Mesenteric fat pad (tissue), 1 donor: ENCODE measurements around the gene OPALIN. TPM values are rescaled to one million over a fixed set of nuclear protein-coding genes. Genes with fewer than 3 reads are reported as not detected.

Experiments used
- DNase-seq: peaks from one replicate; pipeline ENCODE4 v3.0.0-alpha.2; 2020; ENCODE audit warnings: low spot score
- total RNA-seq: library from RNA; stranded (reverse); fragmentation: NEBNext Ultra II Directional; extraction: Animal tissue kit (Norgen Biotek cat#: 25700); gene quantifications from one replicate; pipeline ENCODE4 v1.2.1, GENCODE V29; 2021
- donor health status: DM: yes; HTN: yes; CAD: no.

OPALIN gene
- total RNA-seq, 1 donor from 2014 or later, result not detected

DNA sequence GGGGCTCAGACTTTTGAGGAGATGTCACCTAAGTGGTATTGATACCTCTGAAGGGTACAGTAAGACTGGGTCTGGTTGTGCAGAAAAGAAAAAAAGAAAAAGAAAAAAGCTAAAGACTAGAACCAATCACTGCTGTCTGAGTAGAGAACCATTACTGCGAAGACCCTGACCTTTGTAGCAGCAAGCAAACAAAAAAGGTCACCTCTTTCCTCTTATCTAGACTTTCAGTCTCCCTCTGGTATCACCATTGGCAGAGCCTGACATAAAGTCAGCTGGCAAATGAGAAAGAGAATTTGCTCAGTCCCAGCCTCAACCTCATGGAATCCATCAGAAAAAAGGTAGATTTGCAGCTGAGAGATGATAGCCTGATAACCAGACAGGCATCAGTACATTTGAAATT is 57.2 kb downstream of the OPALIN start:
- no peak for DNase-seq

DNA sequence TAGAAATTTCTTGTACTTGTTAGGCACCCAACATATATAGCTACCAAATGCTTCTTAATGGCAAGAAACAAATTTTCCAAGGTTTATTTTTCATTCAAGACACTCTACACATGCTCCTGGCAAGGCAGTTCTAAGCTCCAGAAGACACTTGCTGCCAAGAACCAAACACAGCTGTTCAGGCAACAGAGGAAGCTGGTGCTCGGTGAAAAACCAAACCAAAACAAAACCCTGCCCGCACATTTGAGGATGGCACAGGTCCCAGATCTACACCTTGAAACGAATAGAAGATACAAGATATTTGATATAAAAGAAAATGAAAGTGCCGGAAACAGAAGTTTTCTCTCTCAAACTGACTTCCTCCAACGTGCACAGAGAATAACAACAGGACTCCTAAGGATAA is 59.4 kb downstream of the OPALIN start:
- DNase-seq, result no peak

DNA sequence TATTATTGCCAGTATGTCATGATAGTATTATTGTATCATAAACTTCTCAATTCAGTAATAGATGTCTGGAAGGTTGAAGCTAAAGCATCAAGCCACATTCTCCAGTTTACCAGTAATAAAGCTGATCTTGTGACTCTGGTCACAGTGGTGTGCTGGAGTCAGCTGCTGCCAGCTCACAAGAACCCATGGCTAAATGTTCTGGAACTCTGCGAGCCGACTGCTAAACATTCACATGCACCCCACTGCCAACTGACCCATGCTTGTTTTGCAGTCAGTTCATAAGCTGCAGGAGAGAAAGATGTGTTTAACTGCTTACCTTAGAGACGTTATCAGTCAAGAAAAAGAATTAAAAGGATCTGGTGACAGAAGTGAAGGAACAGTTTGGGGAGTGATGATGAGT is 60.4 kb downstream of the OPALIN start:
- DNase-seq, result no peak

- DNase-seq, result no peak
Observed at GRCh38 chr10:96297486-96297885, 61.3 kb downstream of the OPALIN start.

DNA sequence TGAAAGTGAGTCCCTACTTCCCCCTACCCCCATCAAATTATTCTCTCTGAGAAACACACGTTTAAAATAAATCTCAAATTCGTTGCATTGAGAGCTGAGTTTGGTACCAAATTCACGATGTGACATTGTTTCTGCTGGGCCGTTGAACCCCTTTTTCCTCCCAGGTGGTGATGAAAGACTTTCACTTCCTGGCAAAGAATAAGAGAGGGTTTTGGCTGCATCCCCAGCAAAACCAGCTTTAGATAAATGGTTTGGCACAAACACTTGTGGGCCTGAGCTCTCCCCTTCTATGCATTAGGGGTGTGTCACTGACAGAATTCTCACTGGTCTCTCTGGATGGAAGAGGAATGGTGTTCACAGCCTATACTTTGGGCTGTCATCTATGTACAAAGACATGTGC is 63.3 kb downstream of the OPALIN start:
- no peak for DNase-seq

Other genes starting within 250 kb of the OPALIN start
- 12.9 TPM for gene ZNF518A, start 228.7 kb downstream of the OPALIN start, total RNA-seq
- 4.7 TPM for gene BLNK, start 87.4 kb downstream of the OPALIN start, total RNA-seq
- gene DNTT, start 54.6 kb downstream of the OPALIN start, total RNA-seq, result not detected
- gene TLL2, start 154.9 kb upstream of the OPALIN start, total RNA-seq, result not detected
- 139 TPM for gene TM9SF3, start 228.0 kb upstream of the OPALIN start, total RNA-seq